H9 (cell line): ENCODE results near the gene SRP54. TPM values are rescaled to one million over a fixed set of nuclear protein-coding genes. Genes with fewer than 3 reads are reported as not detected.

Source experiments
- DNase-seq: peaks from one replicate; pipeline ENCODE4 v3.0.0-alpha.2; 2017
- H2AFZ ChIP-seq: one replicate; pipeline ENCODE4 v1.6.1; 2013; ENCODE audit warnings: mild to moderate bottlenecking, low read length, control low read depth, moderate library complexity
- H2AK5ac ChIP-seq: 2 replicates; pipeline ENCODE4 v1.6.1; 2013; ENCODE audit warnings: low read length, control low read depth, mixed read lengths; ENCODE audit not compliant: insufficient read length
- H2BK120ac ChIP-seq: one replicate; pipeline ENCODE4 v1.6.1; 2013; ENCODE audit warnings: low read depth, mild to moderate bottlenecking, low read length, control low read depth, inconsistent platforms; ENCODE audit not compliant: poor library complexity, severe bottlenecking
- H2BK12ac ChIP-seq: 2 replicates; pipeline ENCODE4 v1.6.1; 2013; ENCODE audit warnings: low read length, control low read depth, mixed read lengths, low read depth; ENCODE audit not compliant: insufficient read length
- H2BK15ac ChIP-seq: 2 replicates; pipeline ENCODE4 v1.6.1; 2013; ENCODE audit warnings: low read depth, low read length, control low read depth
- H2BK20ac ChIP-seq: one replicate; pipeline ENCODE4 v1.6.1; 2013; ENCODE audit warnings: low read depth, mild to moderate bottlenecking, low read length, control low read depth, inconsistent platforms; ENCODE audit not compliant: poor library complexity, severe bottlenecking
- H2BK5ac ChIP-seq: 2 replicates; pipeline ENCODE4 v1.6.1; 2013; ENCODE audit warnings: low read length, control low read depth, mixed read lengths; ENCODE audit not compliant: insufficient read length
- H3K14ac ChIP-seq: 2 replicates; pipeline ENCODE4 v1.6.1; 2013; ENCODE audit warnings: low read length, control low read depth; ENCODE audit not compliant: insufficient read depth
- H3K18ac ChIP-seq: 2 replicates; pipeline ENCODE4 v1.6.1; 2013; ENCODE audit warnings: low read depth, mild to moderate bottlenecking, mixed read lengths, low read length, control low read depth; ENCODE audit not compliant: insufficient read length
- H3K23ac ChIP-seq: 2 replicates; pipeline ENCODE4 v1.6.1; 2013; ENCODE audit warnings: low read length, control low read depth, mixed read lengths, low read depth; ENCODE audit not compliant: insufficient read length
- H3K23me2 ChIP-seq: 2 replicates; pipeline ENCODE4 v1.6.1; 2013; ENCODE audit warnings: low read depth, mild to moderate bottlenecking, mixed read lengths, low read length, control low read depth; ENCODE audit not compliant: insufficient read length, poor library complexity, severe bottlenecking
- H3K27ac ChIP-seq: 2 replicates; pipeline ENCODE4 v1.5.1; 2013; ENCODE audit warnings: low read length, control low read depth, mixed read lengths, low read depth; ENCODE audit not compliant: insufficient read length
- H3K27me3 ChIP-seq: 2 replicates; pipeline ENCODE4 v1.6.1; 2013; ENCODE audit warnings: low read length, control low read depth, inconsistent platforms; ENCODE audit not compliant: insufficient read depth
- H3K4ac ChIP-seq: 2 replicates; pipeline ENCODE4 v1.6.1; 2013; ENCODE audit warnings: low read depth, mild to moderate bottlenecking, control low read depth, inconsistent platforms, low read length, moderate library complexity
- H3K4me1 ChIP-seq: 2 replicates; pipeline ENCODE4 v1.6.1; 2013; ENCODE audit warnings: low read length, control low read depth, inconsistent platforms; ENCODE audit not compliant: insufficient read depth
- H3K4me2 ChIP-seq: 2 replicates; pipeline ENCODE4 v1.6.1; 2013; ENCODE audit warnings: low read length, control low read depth, mixed read lengths; ENCODE audit not compliant: insufficient read length, insufficient read depth
- H3K56ac ChIP-seq: 2 replicates; pipeline ENCODE4 v1.6.1; 2013; ENCODE audit warnings: low read depth, mild to moderate bottlenecking, mixed read lengths, low read length, control low read depth; ENCODE audit not compliant: insufficient read length
- H3K79me1 ChIP-seq: 2 replicates; pipeline ENCODE4 v1.6.1; 2013; ENCODE audit warnings: low read depth, mild to moderate bottlenecking, moderate library complexity, low read length, control low read depth, inconsistent platforms; ENCODE audit not compliant: insufficient read depth, poor library complexity, severe bottlenecking
- H3K79me2 ChIP-seq: 2 replicates; pipeline ENCODE4 v1.6.1; 2013; ENCODE audit warnings: low read length, control low read depth, inconsistent platforms; ENCODE audit not compliant: insufficient read depth
- H3K9ac ChIP-seq: 2 replicates; pipeline ENCODE4 v1.6.1; 2013; ENCODE audit warnings: low read length, control low read depth, mixed read lengths; ENCODE audit not compliant: insufficient read length; ENCODE audit errors: extremely low read depth
- H3K9me3 ChIP-seq: one replicate; pipeline ENCODE4 v1.6.1; 2013; ENCODE audit warnings: low read depth, low read length, inconsistent platforms; ENCODE audit not compliant: control insufficient read depth
- H3T11ph ChIP-seq: one replicate; pipeline ENCODE4 v1.6.1; 2013; ENCODE audit warnings: mild to moderate bottlenecking, low read length, control low read depth, inconsistent platforms
- H4K20me1 ChIP-seq: one replicate; pipeline ENCODE4 v1.6.1; 2013; ENCODE audit not compliant: control insufficient read depth, insufficient read length, insufficient read depth
- H4K5ac ChIP-seq: 2 replicates; pipeline ENCODE4 v1.6.1; 2013; ENCODE audit warnings: low read depth, mild to moderate bottlenecking, mixed read lengths, low read length, control low read depth; ENCODE audit not compliant: insufficient read length
- H4K8ac ChIP-seq: replicated peaks from 2 replicates; pipeline ENCODE4 v1.6.1; 2013; ENCODE audit warnings: low read length, control low read depth, mixed read lengths, low read depth; ENCODE audit not compliant: insufficient read length
- H4K91ac ChIP-seq: 2 replicates; pipeline ENCODE4 v1.6.1; 2013; ENCODE audit warnings: low read depth, mild to moderate bottlenecking, moderate library complexity, mixed read lengths, low read length, control low read depth; ENCODE audit not compliant: insufficient read length
- H3K27ac Mint-ChIP-seq, 3 experiments: 2 replicates in 2 of 3; 3 replicates in 1 of 3; pipeline ENCODE4 v1.8.0; 2020 to 2021; ENCODE audit warnings: mixed read lengths in 3 of 3, mild to moderate bottlenecking in 1 of 3, moderate library complexity in 1 of 3
- H3K27me3 Mint-ChIP-seq: 2 replicates; pipeline ENCODE4 v1.8.0; 2021; ENCODE audit warnings: low read depth, mild to moderate bottlenecking, moderate library complexity, mixed read lengths
- H3K36me3 Mint-ChIP-seq, 3 experiments: 2 replicates in 2 of 3; 3 replicates in 1 of 3; pipeline ENCODE4 v1.8.0; 2020 to 2021; ENCODE audit warnings: low read depth in 3 of 3, mixed read lengths in 3 of 3; ENCODE audit not compliant: insufficient read depth in 1 of 3
- H3K4me1 Mint-ChIP-seq, 2 experiments: 2 replicates each; pipeline ENCODE4 v1.8.0; 2020; ENCODE audit warnings: mixed read lengths in 2 of 2
- H3K4me3 Mint-ChIP-seq, 2 experiments: 2 replicates in 1 of 2; 3 replicates in 1 of 2; pipeline ENCODE4 v1.8.0; 2020 to 2021; ENCODE audit warnings: mild to moderate bottlenecking in 2 of 2, mixed read lengths in 2 of 2, moderate library complexity in 1 of 2
- H3K9me3 Mint-ChIP-seq, 2 experiments: 2 replicates in 1 of 2; 3 replicates in 1 of 2; pipeline ENCODE4 v1.8.0; 2020; ENCODE audit warnings: mild to moderate bottlenecking in 2 of 2, mixed read lengths in 2 of 2, moderate library complexity in 1 of 2
- CTCF ChIP-seq: fragments of 200-600 bp; sonication (generic); conservative IDR thresholded peaks from 3 replicates; pipeline ENCODE4 v1.8.0; 2021; ENCODE audit warnings: antibody characterized with exemption, mild to moderate bottlenecking
- WGBS: extraction: QIAGEN DNeasy Blood & Tissue Kit; methylation state at CpG from one replicate; pipeline ENCODE4 v1.1.7; 2013; ENCODE audit warnings: missing lambda C conversion rate, low lambda C conversion rate, mixed read lengths; ENCODE audit not compliant: insufficient read length; ENCODE audit errors: extremely low coverage; 5-methylcytosine and 5-hydroxymethylcytosine counted together
- total RNA-seq: library from RNA; stranded (reverse); gene quantifications from 2 replicates; pipeline ENCODE4 v1.2.1, GENCODE V29; 2021

Gene SRP54
- total RNA-seq, 1 experiment from 2014 or later = 57.7 TPM

GRCh38 chr14:35047976-35048513 is 65.3 kb downstream of the SRP54 start:
- 100% methylated on average over 1 of the region's 4 CpGs for WGBS
- Histone ChIP-seq H3K4me2 (no peak overlapping the region), H3K79me1 (no peaks in the 10 kb centered on the region), H2BK12ac (no peak overlapping the region), H3K27ac (no peak overlapping the region), H2BK20ac (no peak overlapping the region), H4K20me1 (no peaks in the 10 kb centered on the region), H3K4ac (no peak overlapping the region), H2AK5ac (no peak overlapping the region), H3T11ph (no peak overlapping the region), H3K4me1 (no peaks in the 10 kb centered on the region; the same call in 1 of the 2 replicates), H3K23me2 (peaks cover 4% of the 10 kb centered on the region), H3K9me3 (no peaks in the 10 kb centered on the region), H3K14ac (no peak overlapping the region), H2BK5ac (no peak overlapping the region), H4K8ac (no peak overlapping the region), H2BK120ac (no peak overlapping the region), H4K91ac (no peak overlapping the region), H3K56ac (no peak overlapping the region), H3K79me2 (no peaks in the 10 kb centered on the region), H4K5ac (no peak overlapping the region), H2AFZ (no peak overlapping the region), H3K23ac (no peak overlapping the region), H3K27me3 (no peaks in the 10 kb centered on the region), H3K18ac (no peak overlapping the region), H3K9ac (no peak overlapping the region), H2BK15ac (no peak overlapping the region)
- Mint-ChIP-seq H3K27me3 (no peaks in the 10 kb centered on the region; the same call in 1 of the 2 replicates), H3K9me3 (no peaks in the 10 kb centered on the region), H3K4me1 (peaks cover 11 to 17% of the 10 kb centered on the region in 2 experiments), H3K27ac (no peak overlapping the region), H3K4me3 (peak overlapping the region; percentile 92 to 95), H3K36me3 (peaks cover 7 to 17% (median 16%) of the 10 kb centered on the region in 3 experiments; a peak in 6 of 7 replicates)
- no peak for TF ChIP-seq CTCF
- DNase-seq = no peak
